ENCODE data around the gene LARGE1.

LARGE1 gene

DNA sequence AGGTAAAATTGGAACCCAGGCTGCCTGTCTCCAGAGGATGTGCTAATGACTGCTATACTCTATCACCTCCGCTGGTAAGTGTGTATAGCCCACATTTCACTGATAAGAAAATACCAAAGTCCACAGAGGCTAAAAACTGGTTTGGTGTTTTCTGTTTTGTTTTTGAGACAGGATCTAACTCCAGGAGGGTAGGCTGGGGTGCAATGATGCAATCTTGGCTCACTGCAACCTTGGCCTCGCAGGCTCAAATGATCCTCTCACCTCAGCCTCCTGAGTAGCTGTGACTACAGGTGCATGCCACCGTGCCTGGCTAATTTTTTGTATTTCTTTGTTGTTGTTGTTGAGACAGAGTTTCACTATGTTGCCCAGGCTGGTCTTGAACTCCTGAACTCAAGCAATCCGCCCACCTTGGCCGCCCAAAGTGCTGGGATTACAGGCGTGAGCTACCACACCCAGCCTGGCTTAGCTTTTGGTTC is 409.8 kb downstream of the LARGE1 start:
- H3K27me3 ChIP-seq (ENCODE audit: control insufficient read depth, insufficient read depth, low read length), result no peaks in the 10 kb centered on the region
- H3K4me1 ChIP-seq (ENCODE audit: control insufficient read depth, insufficient read depth, low read length), result no peaks in the 10 kb centered on the region
- no peak overlapping the region for H3K4me2 ChIP-seq (ENCODE audit: low read length)
- no peak overlapping the region for H3K4me3 ChIP-seq (ENCODE audit: low read length)
- no peaks in the 10 kb centered on the region for H3K9me3 ChIP-seq (replicated peaks; ENCODE audit: low read length)
- no peak overlapping the region for H3K9ac ChIP-seq (ENCODE audit: low read depth, low read length)
- no peaks in the 10 kb centered on the region for H3K36me3 ChIP-seq (ENCODE audit: insufficient read depth, low read length)

DNA sequence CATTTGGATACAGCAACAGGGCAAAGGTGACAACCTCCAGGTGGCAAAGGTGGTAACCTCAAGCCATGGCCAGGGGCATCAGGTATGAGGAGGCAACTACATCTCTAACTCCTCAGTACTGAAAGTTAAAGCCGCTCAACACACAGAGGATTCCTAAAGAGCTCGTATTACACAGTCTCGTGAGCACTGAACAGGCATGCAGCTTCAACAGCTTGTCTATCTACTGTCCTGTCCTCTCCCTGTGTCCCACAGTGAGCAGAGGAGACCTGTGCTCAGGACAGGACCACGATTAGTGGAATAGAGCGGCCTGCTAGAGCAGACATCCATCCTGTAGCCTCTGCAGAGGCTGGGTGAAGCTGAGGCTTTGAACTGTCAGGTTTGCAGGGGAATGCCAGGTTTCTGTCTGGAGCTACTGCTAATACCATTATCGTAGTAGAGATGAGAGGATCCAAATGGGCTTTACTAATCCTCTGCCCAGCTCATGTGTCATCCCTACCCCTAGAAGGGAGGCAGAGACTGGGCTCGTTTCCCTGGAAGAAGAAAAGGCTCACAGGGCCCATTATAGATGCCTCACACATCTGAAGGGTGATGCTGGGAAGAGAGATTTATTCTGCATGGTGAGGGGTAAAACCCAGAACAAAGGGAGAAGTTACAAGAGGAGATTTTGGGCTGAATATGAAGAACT is 415.2 kb downstream of the LARGE1 start:
- Histone ChIP-seq H3K4me1 (ENCODE audit: control insufficient read depth, insufficient read depth, low read length) (no peaks in the 10 kb centered on the region), H3K9me3 (replicated peaks; ENCODE audit: low read length) (no peaks in the 10 kb centered on the region)

DNA sequence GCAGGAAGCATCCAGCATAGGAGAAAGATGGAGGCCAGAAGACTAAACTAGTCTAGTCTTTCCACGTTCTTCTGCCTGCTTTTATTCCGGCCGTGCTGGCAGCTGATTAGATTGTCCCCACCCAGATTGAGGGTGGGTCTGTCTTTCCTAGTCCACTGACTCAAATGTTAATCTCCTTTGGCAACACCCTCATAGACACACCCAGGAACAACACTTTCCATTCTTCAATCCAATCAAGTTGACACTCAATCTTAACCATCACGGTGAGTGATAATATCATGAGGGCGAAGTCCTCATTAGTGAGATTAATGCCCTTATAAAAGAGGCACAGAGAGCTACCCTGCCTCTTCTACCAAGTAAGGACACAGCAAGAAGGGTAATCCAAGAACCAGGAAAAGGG is 424.2 kb downstream of the LARGE1 start:
- no peaks in the 10 kb centered on the region for H3K9me3 ChIP-seq (replicated peaks; ENCODE audit: low read length)

More for the DNA sequence above, 415.2 kb downstream of the LARGE1 start:
- no peak overlapping the region for H3K4me3 ChIP-seq (ENCODE audit: low read length)
- H3K9ac ChIP-seq (ENCODE audit: low read depth, low read length), result no peak overlapping the region
- no peak overlapping the region for H3K4me2 ChIP-seq (ENCODE audit: low read length)
- no peaks in the 10 kb centered on the region for H3K27me3 ChIP-seq (ENCODE audit: control insufficient read depth, insufficient read depth, low read length)
- H3K36me3 ChIP-seq (ENCODE audit: insufficient read depth, low read length), result no peaks in the 10 kb centered on the region

DNA sequence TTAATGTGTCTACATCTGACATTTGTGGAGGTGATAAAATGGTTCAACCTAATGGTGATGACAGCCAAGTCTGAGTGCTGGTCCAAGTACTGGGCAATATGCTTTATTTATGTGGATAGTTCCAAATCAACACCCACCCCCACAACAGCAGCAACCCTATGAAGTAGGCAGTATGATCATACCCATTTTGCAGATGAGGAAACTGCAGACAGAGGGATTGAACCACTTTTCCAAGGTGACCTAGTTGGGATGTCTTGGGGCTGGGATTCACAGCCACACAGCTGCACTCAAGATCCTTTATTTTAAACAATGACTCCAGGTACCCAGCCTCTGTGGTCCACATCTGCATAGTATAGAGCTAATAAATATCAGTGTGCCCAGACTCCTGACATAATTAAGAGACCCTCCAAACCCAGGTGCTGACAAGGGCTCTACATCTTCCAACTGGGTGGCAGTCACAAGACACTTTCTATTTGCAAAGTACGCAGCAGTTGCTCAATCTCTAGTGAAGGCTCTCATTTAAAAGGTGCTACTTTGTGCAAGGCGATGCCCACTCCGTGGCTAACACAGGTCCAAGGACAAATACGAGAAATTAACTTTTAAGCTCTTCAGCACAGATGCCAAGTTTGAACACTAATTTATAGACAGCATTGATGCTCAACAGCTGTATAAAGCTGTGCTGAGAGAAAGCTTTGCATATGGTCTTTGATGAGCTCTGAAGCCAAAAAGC is 426.6 kb downstream of the LARGE1 start:
- Histone ChIP-seq H3K9ac (ENCODE audit: low read depth, low read length) (no peak overlapping the region), H3K4me2 (ENCODE audit: low read length) (no peak overlapping the region), H3K27me3 (ENCODE audit: control insufficient read depth, insufficient read depth, low read length) (no peaks in the 10 kb centered on the region), H3K36me3 (ENCODE audit: insufficient read depth, low read length) (no peaks in the 10 kb centered on the region), H3K4me3 (ENCODE audit: low read length) (no peak overlapping the region), H3K9me3 (replicated peaks; ENCODE audit: low read length) (no peaks in the 10 kb centered on the region), H3K4me1 (ENCODE audit: control insufficient read depth, insufficient read depth, low read length) (no peaks in the 10 kb centered on the region)

More for the DNA sequence above, 424.2 kb downstream of the LARGE1 start:
- Histone ChIP-seq H3K27me3 (ENCODE audit: control insufficient read depth, insufficient read depth, low read length) (no peaks in the 10 kb centered on the region), H3K9ac (ENCODE audit: low read depth, low read length) (no peak overlapping the region), H3K4me1 (ENCODE audit: control insufficient read depth, insufficient read depth, low read length) (no peaks in the 10 kb centered on the region), H3K4me3 (ENCODE audit: low read length) (no peak overlapping the region), H3K36me3 (ENCODE audit: insufficient read depth, low read length) (no peaks in the 10 kb centered on the region), H3K4me2 (ENCODE audit: low read length) (no peak overlapping the region)

DNA sequence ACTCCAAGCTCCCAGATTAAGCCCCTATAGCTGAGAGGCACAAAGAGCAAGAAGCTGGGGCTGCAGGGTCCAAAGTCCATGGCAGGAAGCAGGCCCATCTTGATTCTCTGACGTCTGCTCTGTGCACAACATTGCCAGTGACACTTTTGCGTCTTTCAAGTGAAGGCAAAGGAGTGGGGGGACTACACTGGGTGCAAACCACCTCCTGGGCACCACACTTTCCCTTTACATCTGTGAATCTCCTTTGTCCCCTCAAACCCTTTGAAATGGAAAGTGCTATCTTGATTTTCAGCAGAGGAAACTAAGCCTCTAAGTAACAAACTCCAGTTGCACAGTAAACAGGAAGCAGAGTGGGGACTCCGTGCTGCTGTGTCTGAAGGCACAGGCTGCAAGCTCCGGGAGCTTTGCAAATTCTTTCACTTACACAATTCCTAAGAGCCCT is 428.0 kb downstream of the LARGE1 start:
- Histone ChIP-seq H3K4me2 (ENCODE audit: low read length) (no peak overlapping the region), H3K27me3 (ENCODE audit: control insufficient read depth, insufficient read depth, low read length) (no peaks in the 10 kb centered on the region), H3K36me3 (ENCODE audit: insufficient read depth, low read length) (no peaks in the 10 kb centered on the region), H3K4me1 (ENCODE audit: control insufficient read depth, insufficient read depth, low read length) (no peaks in the 10 kb centered on the region), H3K9ac (ENCODE audit: low read depth, low read length) (no peak overlapping the region), H3K9me3 (replicated peaks; ENCODE audit: low read length) (no peaks in the 10 kb centered on the region), H3K4me3 (ENCODE audit: low read length) (no peak overlapping the region)

DNA sequence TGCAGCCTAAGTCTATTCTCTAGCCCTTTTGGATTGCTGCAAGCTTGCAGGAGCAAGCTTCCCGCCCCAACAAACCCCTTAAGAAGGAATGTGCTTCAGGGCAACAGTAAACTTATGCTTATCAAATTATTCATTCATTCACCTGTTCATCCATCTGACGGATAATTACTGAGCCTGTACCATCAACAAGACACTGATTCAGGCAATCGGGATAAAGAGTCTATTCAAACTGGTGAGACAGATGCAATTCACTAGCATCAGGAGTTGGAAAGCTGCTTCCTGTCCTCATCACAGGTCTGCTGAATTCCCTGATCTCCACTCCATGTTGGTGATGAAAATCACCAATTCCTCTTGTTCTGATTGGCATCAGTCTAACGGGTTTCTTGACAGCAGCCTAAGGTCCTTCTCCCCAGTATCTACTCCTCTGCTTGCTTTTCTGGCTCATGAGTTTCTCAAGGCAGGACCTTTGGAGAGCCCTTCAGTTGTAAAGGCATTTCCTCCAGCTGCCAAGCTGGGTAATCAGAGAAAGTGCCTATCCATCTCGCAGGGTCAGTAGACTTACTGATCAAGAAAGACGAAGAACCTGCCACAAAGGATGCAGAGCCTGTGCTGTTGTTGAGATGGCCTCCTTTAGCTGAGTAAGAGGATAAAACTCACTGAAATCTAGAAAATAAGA is 433.1 kb downstream of the LARGE1 start:
- no peaks in the 10 kb centered on the region for H3K9me3 ChIP-seq (replicated peaks; ENCODE audit: low read length)

DNA sequence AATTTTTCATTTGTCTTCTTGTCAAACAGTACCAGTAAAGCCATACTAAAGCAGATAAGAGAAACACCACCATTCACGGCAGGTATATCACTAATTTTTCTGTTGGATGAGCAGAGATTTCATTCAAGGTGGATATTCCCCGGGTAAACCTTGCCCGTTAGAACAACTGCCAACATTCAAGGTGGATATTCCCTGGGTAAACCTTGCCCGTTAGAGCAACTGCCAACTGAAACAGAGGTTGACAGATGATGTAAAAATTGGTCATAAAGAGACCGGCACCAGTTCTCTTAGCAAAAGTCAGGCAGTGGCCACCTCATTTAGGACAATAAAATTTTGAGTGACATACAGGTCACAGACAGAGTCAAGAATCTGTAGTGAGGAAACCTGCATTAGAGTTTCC is 438.7 kb downstream of the LARGE1 start:
- Histone ChIP-seq H3K27me3 (ENCODE audit: control insufficient read depth, insufficient read depth, low read length) (no peaks in the 10 kb centered on the region), H3K4me2 (ENCODE audit: low read length) (no peak overlapping the region), H3K4me1 (ENCODE audit: control insufficient read depth, insufficient read depth, low read length) (no peaks in the 10 kb centered on the region), H3K9ac (ENCODE audit: low read depth, low read length) (no peak overlapping the region), H3K36me3 (ENCODE audit: insufficient read depth, low read length) (no peaks in the 10 kb centered on the region), H3K4me3 (ENCODE audit: low read length) (no peak overlapping the region), H3K9me3 (replicated peaks; ENCODE audit: low read length) (no peaks in the 10 kb centered on the region)

More for the DNA sequence above, 433.1 kb downstream of the LARGE1 start:
- H3K4me2 ChIP-seq (ENCODE audit: low read length), result no peak overlapping the region
- no peaks in the 10 kb centered on the region for H3K4me1 ChIP-seq (ENCODE audit: control insufficient read depth, insufficient read depth, low read length)
- H3K9ac ChIP-seq (ENCODE audit: low read depth, low read length), result no peak overlapping the region
- H3K36me3 ChIP-seq (ENCODE audit: insufficient read depth, low read length), result no peaks in the 10 kb centered on the region
- no peaks in the 10 kb centered on the region for H3K27me3 ChIP-seq (ENCODE audit: control insufficient read depth, insufficient read depth, low read length)
- H3K4me3 ChIP-seq (ENCODE audit: low read length), result no peak overlapping the region

DNA sequence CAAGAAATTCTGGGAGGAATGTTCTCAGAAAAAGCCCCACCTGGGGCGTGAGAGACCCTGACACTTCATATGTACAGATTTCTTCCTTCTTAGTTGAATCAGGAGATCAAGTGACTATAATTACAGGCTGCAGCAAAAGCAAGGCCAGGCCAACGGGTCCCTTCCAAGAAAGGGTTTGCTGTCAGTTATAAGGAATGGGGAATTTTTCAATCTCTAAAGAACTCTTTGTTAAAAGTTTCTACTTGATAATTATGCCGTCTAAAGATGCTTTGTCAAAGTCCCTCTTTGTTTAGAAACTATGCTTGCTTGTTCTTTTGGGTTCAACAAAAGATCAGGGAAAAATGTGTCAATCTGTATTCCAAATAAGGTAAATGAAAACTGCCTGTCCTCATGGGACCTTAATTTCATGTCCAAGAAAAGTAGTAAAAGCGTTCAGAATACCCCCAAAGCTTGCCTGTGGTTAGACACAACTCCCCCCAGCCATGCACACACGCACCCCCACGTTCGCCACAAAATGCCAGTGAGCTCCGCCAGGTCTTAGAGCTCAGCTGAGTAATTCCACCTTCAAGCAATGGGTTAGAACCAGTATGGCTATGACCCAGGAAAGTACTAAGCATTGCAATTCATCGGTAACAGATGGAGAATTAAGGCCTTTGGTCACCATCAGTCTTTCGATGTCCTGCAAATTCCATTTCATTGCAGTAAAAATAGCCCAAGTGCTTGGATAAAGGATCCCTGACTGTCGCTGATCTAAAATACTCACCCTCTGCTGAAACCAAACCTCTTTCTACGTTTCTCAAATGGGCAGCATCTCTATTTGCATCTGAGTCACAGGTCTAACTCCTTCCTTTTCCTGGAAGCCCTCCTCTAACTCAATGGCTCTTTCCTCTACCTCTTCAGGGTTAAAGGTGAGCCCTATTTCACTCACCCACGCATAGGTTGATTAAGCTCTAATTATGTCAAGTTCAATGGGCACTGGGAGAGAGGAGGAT is 442.9 kb downstream of the LARGE1 start:
- no peak overlapping the region for H3K9ac ChIP-seq (ENCODE audit: low read depth, low read length)
- no peaks in the 10 kb centered on the region for H3K36me3 ChIP-seq (ENCODE audit: insufficient read depth, low read length)
- H3K27me3 ChIP-seq (ENCODE audit: control insufficient read depth, insufficient read depth, low read length), result no peaks in the 10 kb centered on the region
- no peaks in the 10 kb centered on the region for H3K9me3 ChIP-seq (replicated peaks; ENCODE audit: low read length)
- no peak overlapping the region for H3K4me2 ChIP-seq (ENCODE audit: low read length)
- H3K4me3 ChIP-seq (ENCODE audit: low read length), result no peak overlapping the region
- no peaks in the 10 kb centered on the region for H3K4me1 ChIP-seq (ENCODE audit: control insufficient read depth, insufficient read depth, low read length)

DNA sequence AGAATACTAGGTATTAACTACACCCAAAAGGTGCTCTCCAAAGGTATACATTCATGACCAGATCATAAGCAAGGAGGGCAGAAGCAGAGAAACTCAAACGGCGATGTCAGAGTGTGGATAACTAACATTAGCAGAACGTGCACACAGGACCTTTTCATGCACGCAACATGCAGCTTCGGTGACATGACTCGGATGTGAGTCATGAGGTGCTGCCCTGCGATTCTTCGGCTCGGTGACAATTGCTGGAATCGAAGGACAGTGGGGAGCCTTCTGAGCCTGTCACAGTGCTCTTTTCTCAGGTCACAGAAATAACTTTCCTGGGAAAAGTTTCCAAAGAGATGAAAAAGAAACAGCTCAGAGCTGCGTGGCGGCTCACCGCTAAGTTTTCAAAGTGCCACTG is 443.6 kb downstream of the LARGE1 start:
- H3K9me3 ChIP-seq (replicated peaks; ENCODE audit: low read length), result no peaks in the 10 kb centered on the region
- H3K9ac ChIP-seq (ENCODE audit: low read depth, low read length), result no peak overlapping the region
- H3K27me3 ChIP-seq (ENCODE audit: control insufficient read depth, insufficient read depth, low read length), result no peaks in the 10 kb centered on the region
- no peaks in the 10 kb centered on the region for H3K4me1 ChIP-seq (ENCODE audit: control insufficient read depth, insufficient read depth, low read length)
- H3K36me3 ChIP-seq (ENCODE audit: insufficient read depth, low read length), result no peaks in the 10 kb centered on the region
- H3K4me2 ChIP-seq (ENCODE audit: low read length), result no peak overlapping the region
- no peak overlapping the region for H3K4me3 ChIP-seq (ENCODE audit: low read length)

DNA sequence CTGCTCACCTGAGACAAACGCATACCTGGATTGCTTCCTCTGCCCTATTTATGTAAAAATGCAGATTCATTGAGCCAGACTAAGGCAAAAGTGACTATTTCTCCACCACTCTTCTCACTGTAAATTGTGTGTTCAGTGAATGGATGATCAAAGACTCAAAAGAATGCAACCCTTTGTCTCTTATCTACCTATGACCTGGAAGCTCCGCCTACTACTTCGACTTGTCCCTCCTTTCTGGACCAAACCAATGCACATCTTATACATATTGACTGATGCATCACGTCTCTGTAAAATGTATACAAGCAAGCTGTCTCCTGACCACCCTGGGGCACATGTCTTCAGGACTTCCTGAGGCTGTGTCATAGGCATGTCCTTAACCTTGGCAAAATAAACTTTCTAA is 444.1 kb downstream of the LARGE1 start:
- Histone ChIP-seq H3K9ac (ENCODE audit: low read depth, low read length) (no peak overlapping the region), H3K4me3 (ENCODE audit: low read length) (no peak overlapping the region), H3K4me2 (ENCODE audit: low read length) (no peak overlapping the region), H3K4me1 (ENCODE audit: control insufficient read depth, insufficient read depth, low read length) (no peaks in the 10 kb centered on the region), H3K9me3 (replicated peaks; ENCODE audit: low read length) (no peaks in the 10 kb centered on the region), H3K27me3 (ENCODE audit: control insufficient read depth, insufficient read depth, low read length) (no peaks in the 10 kb centered on the region), H3K36me3 (ENCODE audit: insufficient read depth, low read length) (no peaks in the 10 kb centered on the region)

DNA sequence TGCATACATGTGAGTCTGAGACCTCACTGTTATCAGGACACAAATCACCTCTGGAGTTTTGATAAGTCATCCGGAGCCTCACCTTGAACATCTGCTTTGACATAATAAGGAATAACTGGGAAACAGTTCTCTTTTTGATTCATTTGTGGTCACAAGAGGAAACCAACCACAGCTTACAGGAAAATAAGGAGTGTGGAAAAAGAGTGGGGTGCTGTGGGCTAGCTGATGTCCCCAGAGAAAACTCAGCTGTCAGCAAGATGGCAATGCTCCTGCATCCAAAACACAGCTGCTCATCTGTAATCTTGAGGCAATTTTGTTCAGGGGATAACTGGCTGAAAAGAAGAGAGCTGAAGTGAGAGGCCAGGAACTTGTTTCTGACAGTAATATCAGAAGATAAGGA is 445.7 kb downstream of the LARGE1 start:
- Histone ChIP-seq H3K4me1 (ENCODE audit: control insufficient read depth, insufficient read depth, low read length) (no peaks in the 10 kb centered on the region), H3K9ac (ENCODE audit: low read depth, low read length) (no peak overlapping the region), H3K9me3 (replicated peaks; ENCODE audit: low read length) (no peaks in the 10 kb centered on the region), H3K27me3 (ENCODE audit: control insufficient read depth, insufficient read depth, low read length) (no peaks in the 10 kb centered on the region), H3K4me2 (ENCODE audit: low read length) (no peak overlapping the region), H3K36me3 (ENCODE audit: insufficient read depth, low read length) (no peaks in the 10 kb centered on the region), H3K4me3 (ENCODE audit: low read length) (no peak overlapping the region)
